ENCODE data around the gene GPR137C.
"Not testable (repeated sequence)": the region's sequence is repeated elsewhere in the genome, so short reads cannot be mapped to it uniquely, and the experiment has no call there.

GPR137C gene

DNA sequence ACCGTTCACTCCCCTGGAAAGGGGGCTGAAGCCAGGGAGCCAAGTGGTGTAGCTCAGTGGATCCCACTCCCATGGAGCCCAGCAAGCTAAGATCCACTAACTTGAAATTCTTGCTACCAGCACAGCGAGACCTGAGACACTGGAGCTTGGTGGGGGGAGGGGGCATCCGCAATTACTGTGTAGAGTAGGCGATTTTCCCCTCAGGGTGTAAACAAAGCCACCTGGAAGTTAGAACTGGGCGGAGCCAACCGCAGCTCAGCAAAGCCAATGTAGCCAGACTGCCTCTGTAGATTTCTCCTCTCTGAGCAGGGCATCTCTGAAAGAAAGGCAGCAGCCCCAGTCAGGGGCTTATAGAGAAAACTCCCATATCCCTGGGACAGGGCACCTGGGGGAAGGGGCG is 15.8 kb downstream of the GPR137C start:
- DNase-seq (ENCODE audit: low read depth) = not testable (repeated sequence)

- DNase-seq (ENCODE audit: low read depth) = no peak
Observed at GRCh38 chr14:52575858-52576257, 23.2 kb downstream of the GPR137C start.

DNA sequence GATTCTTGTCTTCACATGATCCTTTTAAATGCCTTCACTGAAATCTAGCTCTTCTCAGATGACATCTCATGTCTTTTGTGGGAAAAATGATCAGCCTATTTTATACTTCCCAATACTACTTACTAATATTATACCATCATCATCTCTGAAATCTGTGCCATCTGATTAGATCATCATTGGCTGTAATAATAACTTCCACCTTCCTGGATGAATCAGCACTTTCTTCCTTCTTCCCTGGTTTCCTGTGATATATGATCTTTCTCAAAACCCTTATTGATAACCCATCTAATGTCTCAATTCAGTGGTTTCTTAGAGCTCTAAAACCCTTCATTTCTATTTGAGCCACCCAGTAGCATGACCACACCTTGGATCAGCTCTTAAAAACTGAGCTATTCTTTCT is 30.9 kb downstream of the GPR137C start:
- no peak for DNase-seq (ENCODE audit: low read depth)

- DNase-seq (ENCODE audit: low read depth) = no peak
Observed at GRCh38 chr14:52589646-52590045, 37.0 kb downstream of the GPR137C start.

DNA sequence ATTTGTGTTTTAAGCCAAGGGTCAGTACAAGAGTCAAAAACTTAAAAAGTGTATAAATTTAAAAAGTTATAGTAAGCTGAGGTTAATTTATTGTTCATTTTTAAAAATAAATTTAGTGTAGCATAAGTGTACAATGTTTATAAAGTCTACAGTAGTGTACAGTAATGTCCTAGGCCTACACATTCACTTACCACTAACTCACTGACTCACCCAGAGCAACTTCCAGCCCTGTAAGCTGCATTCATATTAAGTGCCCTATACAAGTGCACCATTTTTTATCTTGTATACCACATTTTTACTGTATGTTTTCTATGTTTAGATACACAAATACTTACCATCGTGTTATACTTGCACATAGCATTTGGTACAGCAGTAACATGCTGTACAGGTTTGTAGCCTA is 37.7 kb downstream of the GPR137C start:
- no peak for DNase-seq (ENCODE audit: low read depth)

GRCh38 chr14:52596320-52596719 is 43.7 kb downstream of the GPR137C start:
- DNase-seq (ENCODE audit: low read depth) = no peak

DNA sequence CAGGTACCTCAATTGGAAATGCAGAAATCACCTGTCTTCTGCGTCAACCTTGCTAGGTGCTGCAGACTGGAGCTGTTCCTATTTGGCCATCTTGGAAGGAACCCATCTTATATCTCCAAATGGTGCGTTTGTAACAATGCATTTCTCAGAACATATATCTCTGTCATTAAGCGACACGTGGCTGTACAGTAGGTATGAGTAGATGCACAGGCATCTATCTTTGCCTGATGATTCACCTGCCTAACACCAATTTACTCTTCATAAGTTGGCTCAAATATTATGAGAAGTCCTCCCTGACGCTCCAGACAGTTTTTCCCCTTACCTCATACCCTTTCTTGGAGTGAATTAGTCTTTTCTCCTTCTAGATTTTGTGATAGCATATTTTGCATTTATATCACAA is 44.2 kb downstream of the GPR137C start:
- no peak for DNase-seq (ENCODE audit: low read depth)

DNA sequence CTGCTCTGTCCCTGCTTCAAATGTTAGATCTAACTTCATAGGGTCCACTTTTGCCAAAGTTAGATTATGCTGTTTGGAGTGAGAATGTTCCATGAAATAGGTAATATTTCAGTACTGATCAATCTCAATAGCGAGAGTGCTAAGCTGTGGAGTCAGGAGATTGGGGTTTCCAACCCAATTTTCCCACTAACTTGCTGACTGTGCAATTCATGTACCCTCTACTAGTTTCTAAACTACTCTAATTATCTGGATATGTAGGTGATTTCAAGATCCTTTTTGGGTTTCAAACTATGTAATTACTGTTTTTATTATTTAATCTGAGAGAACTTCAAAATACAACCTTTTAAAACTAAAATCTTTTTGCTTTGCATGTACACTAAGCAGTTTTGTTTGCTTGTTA is 45.9 kb downstream of the GPR137C start:
- no peak for DNase-seq (ENCODE audit: low read depth)

GRCh38 chr14:52599974-52600373 is 47.3 kb downstream of the GPR137C start:
- no peak for DNase-seq (ENCODE audit: low read depth)

DNA sequence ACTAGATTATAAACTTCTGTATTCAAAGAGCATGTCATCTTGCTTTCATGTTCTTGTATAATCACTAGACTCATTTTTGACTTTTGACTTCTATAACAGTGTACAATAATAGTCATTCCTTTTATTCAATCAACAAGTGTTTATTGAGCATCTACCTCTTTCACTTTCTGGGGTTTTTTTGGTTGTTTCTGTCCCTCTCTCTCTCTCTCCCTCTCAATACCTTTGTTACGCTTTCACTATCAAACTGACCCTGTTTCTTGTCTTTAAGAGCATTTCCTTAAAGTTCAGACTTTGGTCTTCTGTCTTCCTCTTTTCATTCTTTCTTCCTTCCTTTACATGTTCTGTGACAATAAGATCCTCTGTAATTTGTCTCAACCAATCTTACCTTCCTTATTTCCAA is 49.5 kb downstream of the GPR137C start:
- DNase-seq (ENCODE audit: low read depth) = no peak

GRCh38 chr14:52607061-52607460 is 54.4 kb downstream of the GPR137C start:
- no peak for DNase-seq (ENCODE audit: low read depth)

DNA sequence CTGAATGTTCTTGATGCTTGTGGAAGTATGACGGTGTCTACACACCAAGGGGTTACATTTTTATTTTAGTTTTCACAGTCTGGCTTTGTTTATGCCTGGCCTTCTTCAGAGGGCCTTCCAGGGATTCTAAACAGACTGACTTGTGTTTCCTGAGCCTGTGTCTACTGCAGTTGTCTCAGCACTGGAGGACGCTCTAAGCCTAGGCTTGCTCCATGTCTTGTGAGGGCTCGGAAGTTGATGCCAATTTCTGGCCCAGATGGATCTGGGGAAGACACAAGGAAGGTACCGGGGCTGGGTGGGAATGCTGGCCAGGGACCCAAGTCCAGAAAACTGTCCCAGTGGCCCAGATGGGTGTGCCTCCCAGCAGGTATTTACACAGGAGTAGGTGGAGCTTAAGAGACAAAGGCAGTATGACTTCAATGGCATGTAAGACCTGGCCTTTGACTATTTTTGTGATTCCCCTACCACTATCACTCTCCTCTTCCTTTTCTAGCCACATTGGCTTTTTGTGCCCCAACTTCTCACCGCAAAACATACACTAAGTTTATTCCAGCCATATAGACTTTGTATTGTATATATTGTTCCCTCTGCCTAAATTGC is 56.9 kb downstream of the GPR137C start:
- no peak for DNase-seq (ENCODE audit: low read depth)

DNA sequence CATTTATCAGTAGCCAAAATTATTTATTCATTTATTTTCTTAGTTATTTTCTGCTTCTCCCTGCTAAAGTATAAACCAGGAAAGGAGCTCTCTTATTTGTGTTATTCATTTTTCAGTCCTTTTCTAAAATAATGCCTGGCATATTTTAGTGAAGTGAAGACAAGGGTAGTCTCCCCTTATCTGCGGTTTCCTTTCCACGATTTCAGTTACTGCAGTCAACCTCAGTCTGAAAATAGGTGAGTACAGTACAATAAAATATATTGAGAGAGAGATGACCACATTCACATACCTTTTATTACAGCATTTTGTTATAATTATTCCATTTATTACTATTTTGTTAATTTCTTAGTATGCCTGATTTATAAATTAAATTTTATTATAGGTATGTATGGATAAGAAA is 57.6 kb downstream of the GPR137C start:
- DNase-seq (ENCODE audit: low read depth) = no peak

GRCh38 chr14:52618602-52619001 is 66.0 kb downstream of the GPR137C start:
- no peak for DNase-seq (ENCODE audit: low read depth)

DNA sequence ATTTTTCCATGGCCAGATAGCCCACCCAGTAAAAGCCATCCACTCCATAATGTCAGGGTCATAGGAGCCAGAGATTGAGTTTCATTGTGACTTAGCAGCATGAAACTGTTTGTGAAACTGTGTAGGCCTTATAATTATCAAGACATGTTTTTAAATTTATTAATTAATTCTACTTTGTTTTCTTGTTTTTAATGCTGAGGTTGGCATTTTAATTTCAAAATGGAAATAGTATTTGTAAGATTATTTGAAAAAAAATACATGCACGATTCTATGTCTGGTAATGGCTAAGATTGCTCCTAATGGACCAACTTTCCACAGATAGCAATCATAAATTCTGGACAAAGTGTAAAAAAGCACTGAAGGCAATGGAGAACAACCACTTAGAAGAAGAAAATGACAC is 67.1 kb downstream of the GPR137C start:
- no peak for DNase-seq (ENCODE audit: low read depth)

- no peak for DNase-seq (ENCODE audit: low read depth)
Observed at GRCh38 chr14:52640137-52640536, 87.5 kb downstream of the GPR137C start.

- no peak for DNase-seq (ENCODE audit: low read depth)
Observed at GRCh38 chr14:52641745-52642144, 89.1 kb downstream of the GPR137C start.

GRCh38 chr14:52649511-52649910 is 96.9 kb downstream of the GPR137C start:
- no peak for DNase-seq (ENCODE audit: low read depth)

DNA sequence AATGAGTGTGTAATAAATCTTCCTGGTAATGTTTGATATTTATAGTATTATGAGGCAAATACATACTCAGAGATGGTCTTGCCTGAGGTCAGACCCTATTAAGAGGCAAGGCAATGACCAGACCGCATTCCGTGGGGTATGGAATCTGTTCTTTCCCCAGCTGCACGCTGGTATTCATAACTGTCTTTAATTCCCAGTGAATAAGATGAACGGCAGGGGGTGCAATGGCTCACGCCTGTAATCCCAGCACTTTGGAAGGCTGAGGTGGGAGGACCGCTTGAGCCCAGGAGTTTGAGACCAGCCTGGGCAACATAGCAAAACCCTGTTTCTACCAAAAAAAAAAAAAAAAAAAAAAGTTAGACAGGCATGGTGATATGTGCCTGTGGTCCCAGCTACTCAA is 98.1 kb downstream of the GPR137C start:
- no peak for DNase-seq (ENCODE audit: low read depth)

- DNase-seq (ENCODE audit: low read depth) = no peak
Observed at GRCh38 chr14:52656905-52657304, 104.3 kb downstream of the GPR137C start.

DNA sequence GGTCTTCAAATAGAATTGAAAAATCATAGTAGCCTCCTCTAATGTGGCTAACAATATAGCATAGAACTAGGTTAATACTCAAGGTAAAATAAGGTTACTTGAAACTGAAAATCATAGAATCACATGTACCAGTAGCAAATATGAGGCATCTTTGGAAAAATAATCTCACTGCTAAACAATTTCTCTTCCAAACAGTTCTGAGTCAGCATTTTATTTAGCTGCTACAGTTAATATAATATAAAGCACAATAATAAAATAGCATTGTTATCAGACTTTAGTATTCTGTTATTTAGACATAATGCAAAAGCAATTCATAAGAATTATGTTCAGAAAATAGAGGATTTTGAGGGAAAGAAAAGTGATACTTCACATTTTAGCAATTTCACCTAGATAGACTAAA is 107.7 kb downstream of the GPR137C start:
- no peak for DNase-seq (ENCODE audit: low read depth)

DNA sequence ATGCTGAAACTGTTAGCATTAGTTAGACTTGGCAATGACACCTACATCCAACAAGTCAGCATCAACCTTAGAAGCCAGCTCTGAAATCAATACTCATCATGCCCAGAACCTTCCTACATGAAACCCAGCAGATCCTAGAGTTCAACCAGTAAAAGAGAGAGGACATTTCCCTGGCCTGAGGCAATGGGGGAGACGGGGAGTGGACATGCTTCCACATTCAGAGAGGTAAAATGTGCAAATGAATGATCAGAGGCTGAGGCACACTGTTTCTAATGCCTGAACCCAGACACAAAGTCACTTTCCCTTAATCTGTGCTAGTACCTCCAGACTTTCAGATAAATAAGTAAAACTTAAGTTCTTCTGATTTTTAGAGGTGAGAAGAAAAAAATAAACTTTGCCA is 108.2 kb downstream of the GPR137C start:
- no peak for DNase-seq (ENCODE audit: low read depth)

DNA sequence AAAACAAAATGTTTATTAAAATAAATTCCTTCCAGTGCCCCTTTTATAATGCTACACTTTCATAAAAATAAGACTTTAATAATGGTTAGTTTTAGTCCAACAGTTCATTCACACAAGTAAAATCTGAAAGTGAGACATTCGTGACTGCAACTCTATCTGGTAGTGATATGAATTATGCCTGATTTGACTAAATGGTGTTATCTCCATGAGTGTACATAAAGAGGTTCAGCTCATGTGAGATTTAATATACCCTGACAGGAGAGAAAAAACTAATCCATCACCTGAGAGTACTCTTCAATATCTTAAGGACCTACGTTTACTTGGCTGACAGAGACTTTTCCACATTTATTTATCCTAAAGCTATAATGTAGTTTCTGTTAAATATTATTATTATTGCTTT is 108.7 kb downstream of the GPR137C start:
- DNase-seq (ENCODE audit: low read depth) = no peak

DNA sequence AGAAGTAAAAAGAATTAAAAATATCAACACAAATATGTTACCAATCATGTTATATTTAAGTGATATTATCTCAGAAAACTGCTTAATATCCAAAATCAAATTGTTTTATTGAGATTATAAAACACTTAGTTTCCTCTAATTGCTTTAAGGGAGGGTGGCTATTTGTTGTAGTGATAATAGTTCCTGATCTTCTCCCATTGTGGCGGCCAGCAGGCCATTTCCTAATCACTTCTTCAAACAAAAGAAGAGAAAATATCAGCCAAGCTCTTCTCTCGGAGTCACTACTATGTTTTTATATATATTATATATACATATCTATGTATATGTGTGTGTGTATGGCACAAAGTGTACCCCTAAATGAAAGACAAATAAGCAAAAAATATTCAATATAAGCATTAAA is 111.2 kb downstream of the GPR137C start:
- DNase-seq (ENCODE audit: low read depth) = no peak

- no peak for DNase-seq (ENCODE audit: low read depth)
Observed at GRCh38 chr14:52678591-52678990, 126.0 kb downstream of the GPR137C start.

Data from non-pigmented ciliary epithelial cell (primary cell).